Adrenal gland (tissue), 5 donors: Measurements from ENCODE around the gene FAM181B.

Source experiments
- POLR2A ChIP-seq, 2 donors: fragments of 450-650 bp; IDR thresholded peaks; one replicate each; pipeline ENCODE4 v1.6.1; 2017; ENCODE audit warnings: antibody characterized with exemption in 2 of 2, mild to moderate bottlenecking in 2 of 2, moderate library complexity in 1 of 2
- TF ChIP-seq, protein P1 (sequence below), 6 experiments: fragments of 450-650 bp in 4 of 6; fragments of 200-600 bp in 2 of 6; sonication (generic) in 1 of 6; IDR thresholded peaks; 1 replicate in 5 of 6; 2 replicates in 1 of 6; pipeline versions ENCODE4 v1.5.1 to v1.8.0; 2016 to 2021; ENCODE audit warnings: antibody characterized with exemption in 6 of 6, mild to moderate bottlenecking in 2 of 6, moderate library complexity in 1 of 6
- donor health status: DM: no; HTN: no; CAD: no.

- TF ChIP-seq POLR2A (IDR thresholded peaks at IDR 0.05): no peak
- TF ChIP-seq, protein P1, sequence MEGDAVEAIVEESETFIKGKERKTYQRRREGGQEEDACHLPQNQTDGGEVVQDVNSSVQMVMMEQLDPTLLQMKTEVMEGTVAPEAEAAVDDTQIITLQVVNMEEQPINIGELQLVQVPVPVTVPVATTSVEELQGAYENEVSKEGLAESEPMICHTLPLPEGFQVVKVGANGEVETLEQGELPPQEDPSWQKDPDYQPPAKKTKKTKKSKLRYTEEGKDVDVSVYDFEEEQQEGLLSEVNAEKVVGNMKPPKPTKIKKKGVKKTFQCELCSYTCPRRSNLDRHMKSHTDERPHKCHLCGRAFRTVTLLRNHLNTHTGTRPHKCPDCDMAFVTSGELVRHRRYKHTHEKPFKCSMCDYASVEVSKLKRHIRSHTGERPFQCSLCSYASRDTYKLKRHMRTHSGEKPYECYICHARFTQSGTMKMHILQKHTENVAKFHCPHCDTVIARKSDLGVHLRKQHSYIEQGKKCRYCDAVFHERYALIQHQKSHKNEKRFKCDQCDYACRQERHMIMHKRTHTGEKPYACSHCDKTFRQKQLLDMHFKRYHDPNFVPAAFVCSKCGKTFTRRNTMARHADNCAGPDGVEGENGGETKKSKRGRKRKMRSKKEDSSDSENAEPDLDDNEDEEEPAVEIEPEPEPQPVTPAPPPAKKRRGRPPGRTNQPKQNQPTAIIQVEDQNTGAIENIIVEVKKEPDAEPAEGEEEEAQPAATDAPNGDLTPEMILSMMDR (IDR thresholded peaks at IDR 0.05): no peak
These were observed 1.9 kb downstream of the FAM181B start for GRCh38 chr11:82731691-82732277.
